T-helper 22 cell (primary cell): Measurements from ENCODE around the gene XK.
"Not testable (repeated sequence)": the region's sequence is repeated elsewhere in the genome, so short reads cannot be mapped to it uniquely, and the experiment has no call there.

ENCODE experiments used
- DNase-seq: peaks from one replicate; pipeline ENCODE4 v3.0.0-alpha.2; 2020; ENCODE audit warnings: low read depth

The XK gene

DNA sequence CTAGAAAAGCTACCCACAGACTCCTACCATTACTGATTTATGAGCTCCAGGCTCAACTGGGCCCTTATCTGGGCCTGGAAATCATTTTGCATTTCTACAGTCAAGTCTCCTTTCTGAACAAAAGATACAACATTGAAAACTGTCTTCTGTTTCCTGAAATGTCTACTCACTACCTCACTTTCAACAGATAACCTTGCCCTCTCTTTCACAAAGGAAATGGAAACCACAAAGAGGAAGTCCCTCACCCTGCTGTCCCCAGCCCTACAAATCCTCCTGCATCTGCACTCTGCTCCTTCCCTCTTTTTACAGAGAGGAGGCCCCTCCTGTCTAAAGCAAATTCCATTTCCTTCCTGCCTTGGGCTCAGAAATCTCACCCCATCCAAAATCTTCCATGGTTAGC, 69.4 kb downstream of the XK start:
- no peak for DNase-seq

- no peak for DNase-seq
Measured at GRCh38 chrX:37757082-37757481, 71.5 kb downstream of the XK start.

DNA sequence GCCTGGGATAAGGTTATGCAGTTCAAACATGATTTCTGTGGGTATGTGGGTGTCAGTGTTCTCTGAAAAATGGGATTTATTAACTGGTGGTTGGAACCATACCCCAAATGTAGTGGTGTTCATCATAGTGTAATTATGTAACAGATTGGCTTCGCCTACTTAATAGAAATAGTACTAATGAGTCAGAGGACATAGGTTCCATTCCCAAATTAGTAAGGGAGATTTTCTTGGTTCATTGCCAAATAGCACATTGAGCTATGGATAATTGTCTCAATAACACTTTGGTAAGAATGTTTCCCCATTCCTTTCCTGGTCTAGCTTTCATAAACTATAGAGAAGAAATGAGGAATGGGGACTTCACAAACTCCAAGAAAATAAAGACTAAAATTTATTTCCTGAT, 73.8 kb downstream of the XK start:
- no peak for DNase-seq

DNA sequence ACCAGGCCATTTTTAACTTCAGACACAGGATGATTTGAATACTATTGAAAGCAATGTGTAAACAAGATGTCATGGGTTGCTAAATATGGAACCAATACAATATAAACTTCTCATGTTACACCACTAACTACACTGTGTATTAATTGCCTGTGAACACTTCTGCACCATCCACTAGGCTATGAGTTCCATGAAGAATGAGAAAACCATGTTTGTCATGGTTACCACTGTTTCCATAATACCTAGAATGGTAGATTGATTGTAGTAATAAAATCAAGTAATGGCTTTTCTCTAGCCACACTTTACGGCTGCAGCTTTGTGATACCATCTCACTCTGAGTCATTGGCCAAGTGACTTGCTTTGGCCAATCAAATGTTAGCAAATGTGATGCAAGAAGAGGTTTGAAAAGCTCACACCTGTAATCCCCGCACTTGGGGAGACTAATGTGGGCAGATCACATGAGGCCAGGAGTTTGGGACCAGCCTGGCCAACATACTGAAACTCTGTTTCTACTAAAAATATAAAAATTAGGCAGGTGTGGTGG, 74.4 kb downstream of the XK start:
- no peak for DNase-seq

GRCh38 chrX:37763400-37763799, 77.8 kb downstream of the XK start:
- DNase-seq = no peak

DNA sequence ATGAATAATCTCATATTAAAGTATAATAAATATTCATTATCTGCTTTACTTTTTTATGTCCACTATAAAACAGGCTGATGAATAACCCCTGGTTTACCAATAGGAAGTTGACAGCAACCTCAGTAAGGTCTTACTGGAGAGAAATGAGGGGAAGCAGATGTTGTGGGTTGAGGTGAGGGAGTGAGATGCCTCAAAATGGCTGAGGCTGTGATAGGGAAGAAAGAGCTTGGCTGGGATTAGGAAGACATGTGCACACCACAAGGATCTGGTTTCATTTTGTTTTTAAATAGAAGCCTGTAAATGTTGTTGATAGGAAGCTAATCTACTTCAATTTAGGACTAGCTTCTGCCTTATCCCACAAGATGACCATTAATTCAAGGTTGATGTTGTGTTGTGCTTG, 79.9 kb downstream of the XK start:
- DNase-seq = no peak

- no peak for DNase-seq
Measured at GRCh38 chrX:37767430-37767829, 81.8 kb downstream of the XK start.

GRCh38 chrX:37768866-37769265, 83.3 kb downstream of the XK start:
- not testable (repeated sequence) for DNase-seq

GRCh38 chrX:37776283-37776986, 90.8 kb downstream of the XK start:
- DNase-seq = no peak

DNA sequence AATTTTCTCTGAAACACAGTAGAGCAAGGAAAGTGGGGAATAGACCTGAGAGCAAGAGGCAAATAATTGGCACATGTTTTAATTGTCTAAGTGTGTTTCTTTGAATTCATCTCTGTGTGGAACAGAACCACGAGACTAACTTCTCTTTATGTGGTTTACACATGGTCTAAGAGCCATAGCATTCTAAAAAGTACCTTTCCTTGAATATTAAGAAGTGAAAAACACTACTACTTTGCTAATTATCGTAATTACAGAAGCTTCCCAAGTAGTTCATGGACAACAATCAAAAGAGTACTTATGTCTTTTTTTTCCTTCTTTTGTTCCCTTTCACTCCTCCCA, 91.4 kb downstream of the XK start:
- DNase-seq = no peak

DNA sequence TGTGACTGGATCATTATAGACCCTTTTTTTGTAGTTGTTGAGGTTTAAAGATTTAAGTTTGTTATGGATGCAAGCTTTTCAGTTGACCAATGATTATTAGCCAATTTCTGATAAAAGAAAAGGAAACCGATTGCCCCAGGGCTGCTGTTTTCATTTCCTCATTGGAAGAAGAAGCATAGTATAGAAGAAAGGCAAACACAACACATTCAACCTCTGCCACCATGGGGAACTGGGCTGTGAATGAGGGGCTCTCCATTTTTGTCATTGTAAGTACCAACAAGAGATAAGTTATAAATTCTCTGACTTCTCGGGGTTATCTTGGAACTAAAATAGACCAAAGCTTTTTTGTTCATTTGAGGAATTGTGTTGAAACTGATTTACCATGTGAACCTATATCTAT, 94.3 kb downstream of the XK start, which contains the start of gene CYBB:
CYBB (plus strand) TSS at position 203 of the 400 bp plus-strand sequence; CDS start at position 222, 19 bp downstream.
- DNase-seq = no peak

DNA sequence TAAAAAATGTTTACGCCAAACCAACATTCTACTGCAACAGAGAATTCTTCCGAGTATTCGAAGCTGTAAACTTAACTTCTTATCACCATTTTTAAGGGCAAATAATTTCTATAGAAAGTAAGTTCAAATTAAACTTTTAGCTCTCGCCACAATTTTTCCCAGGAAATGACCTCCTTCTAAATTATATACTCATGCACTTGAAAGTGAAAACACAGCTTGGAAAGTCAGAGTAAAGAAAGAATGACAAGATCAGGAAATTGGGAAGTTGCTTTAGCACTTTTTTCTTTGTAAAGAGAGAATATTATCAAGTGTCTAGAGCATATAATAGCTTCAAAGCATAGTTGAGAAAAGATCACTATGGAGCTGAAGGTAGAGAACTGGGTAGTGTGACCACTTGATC, 95.5 kb downstream of the XK start:
- no peak for DNase-seq
